H9 (cell line): Measurements from ENCODE around the gene TSGA10IP. TPM values are rescaled to one million over a fixed set of nuclear protein-coding genes. Genes with fewer than 3 reads are reported as not detected.

Experiments
- DNase-seq: peaks from one replicate; pipeline ENCODE4 v3.0.0-alpha.2; 2017
- H2AFZ ChIP-seq: one replicate; pipeline ENCODE4 v1.6.1; 2013; ENCODE audit warnings: mild to moderate bottlenecking, low read length, control low read depth, moderate library complexity
- H2AK5ac ChIP-seq: 2 replicates; pipeline ENCODE4 v1.6.1; 2013; ENCODE audit warnings: low read length, control low read depth, mixed read lengths; ENCODE audit not compliant: insufficient read length
- H2BK120ac ChIP-seq: one replicate; pipeline ENCODE4 v1.6.1; 2013; ENCODE audit warnings: low read depth, mild to moderate bottlenecking, low read length, control low read depth, inconsistent platforms; ENCODE audit not compliant: poor library complexity, severe bottlenecking
- H2BK12ac ChIP-seq: 2 replicates; pipeline ENCODE4 v1.6.1; 2013; ENCODE audit warnings: low read length, control low read depth, mixed read lengths, low read depth; ENCODE audit not compliant: insufficient read length
- H2BK15ac ChIP-seq: 2 replicates; pipeline ENCODE4 v1.6.1; 2013; ENCODE audit warnings: low read depth, low read length, control low read depth
- H2BK20ac ChIP-seq: one replicate; pipeline ENCODE4 v1.6.1; 2013; ENCODE audit warnings: low read depth, mild to moderate bottlenecking, low read length, control low read depth, inconsistent platforms; ENCODE audit not compliant: poor library complexity, severe bottlenecking
- H2BK5ac ChIP-seq: 2 replicates; pipeline ENCODE4 v1.6.1; 2013; ENCODE audit warnings: low read length, control low read depth, mixed read lengths; ENCODE audit not compliant: insufficient read length
- H3K14ac ChIP-seq: 2 replicates; pipeline ENCODE4 v1.6.1; 2013; ENCODE audit warnings: low read length, control low read depth; ENCODE audit not compliant: insufficient read depth
- H3K18ac ChIP-seq: 2 replicates; pipeline ENCODE4 v1.6.1; 2013; ENCODE audit warnings: low read depth, mild to moderate bottlenecking, mixed read lengths, low read length, control low read depth; ENCODE audit not compliant: insufficient read length
- H3K23ac ChIP-seq: 2 replicates; pipeline ENCODE4 v1.6.1; 2013; ENCODE audit warnings: low read length, control low read depth, mixed read lengths, low read depth; ENCODE audit not compliant: insufficient read length
- H3K23me2 ChIP-seq: 2 replicates; pipeline ENCODE4 v1.6.1; 2013; ENCODE audit warnings: low read depth, mild to moderate bottlenecking, mixed read lengths, low read length, control low read depth; ENCODE audit not compliant: insufficient read length, poor library complexity, severe bottlenecking
- H3K27ac ChIP-seq: 2 replicates; pipeline ENCODE4 v1.5.1; 2013; ENCODE audit warnings: low read length, control low read depth, mixed read lengths, low read depth; ENCODE audit not compliant: insufficient read length
- H3K27me3 ChIP-seq: 2 replicates; pipeline ENCODE4 v1.6.1; 2013; ENCODE audit warnings: low read length, control low read depth, inconsistent platforms; ENCODE audit not compliant: insufficient read depth
- H3K4ac ChIP-seq: 2 replicates; pipeline ENCODE4 v1.6.1; 2013; ENCODE audit warnings: low read depth, mild to moderate bottlenecking, control low read depth, inconsistent platforms, low read length, moderate library complexity
- H3K4me1 ChIP-seq: 2 replicates; pipeline ENCODE4 v1.6.1; 2013; ENCODE audit warnings: low read length, control low read depth, inconsistent platforms; ENCODE audit not compliant: insufficient read depth
- H3K4me2 ChIP-seq: 2 replicates; pipeline ENCODE4 v1.6.1; 2013; ENCODE audit warnings: low read length, control low read depth, mixed read lengths; ENCODE audit not compliant: insufficient read length, insufficient read depth
- H3K56ac ChIP-seq: 2 replicates; pipeline ENCODE4 v1.6.1; 2013; ENCODE audit warnings: low read depth, mild to moderate bottlenecking, mixed read lengths, low read length, control low read depth; ENCODE audit not compliant: insufficient read length
- H3K79me1 ChIP-seq: 2 replicates; pipeline ENCODE4 v1.6.1; 2013; ENCODE audit warnings: low read depth, mild to moderate bottlenecking, moderate library complexity, low read length, control low read depth, inconsistent platforms; ENCODE audit not compliant: insufficient read depth, poor library complexity, severe bottlenecking
- H3K79me2 ChIP-seq: 2 replicates; pipeline ENCODE4 v1.6.1; 2013; ENCODE audit warnings: low read length, control low read depth, inconsistent platforms; ENCODE audit not compliant: insufficient read depth
- H3K9ac ChIP-seq: 2 replicates; pipeline ENCODE4 v1.6.1; 2013; ENCODE audit warnings: low read length, control low read depth, mixed read lengths; ENCODE audit not compliant: insufficient read length; ENCODE audit errors: extremely low read depth
- H3K9me3 ChIP-seq: one replicate; pipeline ENCODE4 v1.6.1; 2013; ENCODE audit warnings: low read depth, low read length, inconsistent platforms; ENCODE audit not compliant: control insufficient read depth
- H3T11ph ChIP-seq: one replicate; pipeline ENCODE4 v1.6.1; 2013; ENCODE audit warnings: mild to moderate bottlenecking, low read length, control low read depth, inconsistent platforms
- H4K20me1 ChIP-seq: one replicate; pipeline ENCODE4 v1.6.1; 2013; ENCODE audit not compliant: control insufficient read depth, insufficient read length, insufficient read depth
- H4K5ac ChIP-seq: 2 replicates; pipeline ENCODE4 v1.6.1; 2013; ENCODE audit warnings: low read depth, mild to moderate bottlenecking, mixed read lengths, low read length, control low read depth; ENCODE audit not compliant: insufficient read length
- H4K8ac ChIP-seq: replicated peaks from 2 replicates; pipeline ENCODE4 v1.6.1; 2013; ENCODE audit warnings: low read length, control low read depth, mixed read lengths, low read depth; ENCODE audit not compliant: insufficient read length
- H4K91ac ChIP-seq: 2 replicates; pipeline ENCODE4 v1.6.1; 2013; ENCODE audit warnings: low read depth, mild to moderate bottlenecking, moderate library complexity, mixed read lengths, low read length, control low read depth; ENCODE audit not compliant: insufficient read length
- H3K27ac Mint-ChIP-seq, 3 experiments: 2 replicates in 2 of 3; 3 replicates in 1 of 3; pipeline ENCODE4 v1.8.0; 2020 to 2021; ENCODE audit warnings: mixed read lengths in 3 of 3, mild to moderate bottlenecking in 1 of 3, moderate library complexity in 1 of 3
- H3K27me3 Mint-ChIP-seq: 2 replicates; pipeline ENCODE4 v1.8.0; 2021; ENCODE audit warnings: low read depth, mild to moderate bottlenecking, moderate library complexity, mixed read lengths
- H3K36me3 Mint-ChIP-seq, 3 experiments: 2 replicates in 2 of 3; 3 replicates in 1 of 3; pipeline ENCODE4 v1.8.0; 2020 to 2021; ENCODE audit warnings: low read depth in 3 of 3, mixed read lengths in 3 of 3; ENCODE audit not compliant: insufficient read depth in 1 of 3
- H3K4me1 Mint-ChIP-seq, 2 experiments: 2 replicates each; pipeline ENCODE4 v1.8.0; 2020; ENCODE audit warnings: mixed read lengths in 2 of 2
- H3K4me3 Mint-ChIP-seq, 2 experiments: 2 replicates in 1 of 2; 3 replicates in 1 of 2; pipeline ENCODE4 v1.8.0; 2020 to 2021; ENCODE audit warnings: mild to moderate bottlenecking in 2 of 2, mixed read lengths in 2 of 2, moderate library complexity in 1 of 2
- H3K9me3 Mint-ChIP-seq, 2 experiments: 2 replicates in 1 of 2; 3 replicates in 1 of 2; pipeline ENCODE4 v1.8.0; 2020; ENCODE audit warnings: mild to moderate bottlenecking in 2 of 2, mixed read lengths in 2 of 2, moderate library complexity in 1 of 2
- CTCF ChIP-seq: fragments of 200-600 bp; sonication (generic); conservative IDR thresholded peaks from 3 replicates; pipeline ENCODE4 v1.8.0; 2021; ENCODE audit warnings: antibody characterized with exemption, mild to moderate bottlenecking
- WGBS: extraction: QIAGEN DNeasy Blood & Tissue Kit; methylation state at CpG from one replicate; pipeline ENCODE4 v1.1.7; 2013; ENCODE audit warnings: missing lambda C conversion rate, low lambda C conversion rate, mixed read lengths; ENCODE audit not compliant: insufficient read length; ENCODE audit errors: extremely low coverage; 5-methylcytosine and 5-hydroxymethylcytosine counted together
- total RNA-seq: library from RNA; stranded (reverse); gene quantifications from 2 replicates; pipeline ENCODE4 v1.2.1, GENCODE V29; 2021

TSGA10IP gene
- total RNA-seq, 1 experiment from 2014 or later, result 2.2 TPM

GRCh38 chr11:65952052-65952521 is 6.8 kb downstream of the TSGA10IP start:
- H3K27me3 Mint-ChIP-seq, result peaks cover 4% of the 10 kb centered on the region

More at GRCh38 chr11:65952052-65952521, 6.8 kb downstream of the TSGA10IP start:
- H3K56ac ChIP-seq, result no peak overlapping the region
- no peak overlapping the region for H2BK5ac ChIP-seq
- peaks cover 3 to 5% of the 10 kb centered on the region in 2 experiments for H3K4me1 Mint-ChIP-seq
- no CpG with 5 or more reads among the region's 6 CpGs for WGBS
- no peak overlapping the region for H2AFZ ChIP-seq
- H3K4me3 Mint-ChIP-seq, result no peak overlapping the region
- no peaks in the 10 kb centered on the region; a peak in 1 of 5 replicates for H3K9me3 Mint-ChIP-seq
- no peaks in the 10 kb centered on the region for H4K20me1 ChIP-seq
- H2AK5ac ChIP-seq, result no peak overlapping the region
- H3K79me1 ChIP-seq, result no peaks in the 10 kb centered on the region
- no peak for TF ChIP-seq CTCF
- no peak overlapping the region for H3K23ac ChIP-seq
- H3K9me3 ChIP-seq, result no peaks in the 10 kb centered on the region
- H3K23me2 ChIP-seq, result no peaks in the 10 kb centered on the region
- no peak overlapping the region for H3K9ac ChIP-seq
- no peak overlapping the region for H4K5ac ChIP-seq
- H3K4me2 ChIP-seq, result no peak overlapping the region
- H3K14ac ChIP-seq, result no peak overlapping the region
- no peak overlapping the region for H3K18ac ChIP-seq
- H3K36me3 Mint-ChIP-seq, result peaks cover 0 to 22% (median 2%) of the 10 kb centered on the region in 3 experiments; a peak in 4 of 7 replicates
- H3K4me1 ChIP-seq, result peaks cover under 1% of the 10 kb centered on the region; the same call in 1 of the 2 replicates
- no peak overlapping the region for H3K4ac ChIP-seq
- H2BK120ac ChIP-seq, result no peak overlapping the region
- DNase-seq, result no peak
- no peak overlapping the region for H3T11ph ChIP-seq
- H3K79me2 ChIP-seq, result no peaks in the 10 kb centered on the region
- no peak overlapping the region for H2BK15ac ChIP-seq
- no peaks in the 10 kb centered on the region for H3K27me3 ChIP-seq
- H2BK12ac ChIP-seq, result no peak overlapping the region
- peak overlapping the region in 1 of 3 experiments; percentile 44; a peak in 1 of 7 replicates for H3K27ac Mint-ChIP-seq
- H2BK20ac ChIP-seq, result no peak overlapping the region
- no peak overlapping the region for H3K27ac ChIP-seq
- no peak overlapping the region for H4K91ac ChIP-seq
- no peak overlapping the region for H4K8ac ChIP-seq
